ENCODE data around the gene RSPO1. TPM values are rescaled to one million over a fixed set of nuclear protein-coding genes. Genes with fewer than 3 reads are reported as not detected.

Gene RSPO1
- total and polyA plus RNA-seq, 2 of the 13 experiments (the other 11 are each of a cell fraction or from before 2014, with no cell fraction given): not detected

DNA sequence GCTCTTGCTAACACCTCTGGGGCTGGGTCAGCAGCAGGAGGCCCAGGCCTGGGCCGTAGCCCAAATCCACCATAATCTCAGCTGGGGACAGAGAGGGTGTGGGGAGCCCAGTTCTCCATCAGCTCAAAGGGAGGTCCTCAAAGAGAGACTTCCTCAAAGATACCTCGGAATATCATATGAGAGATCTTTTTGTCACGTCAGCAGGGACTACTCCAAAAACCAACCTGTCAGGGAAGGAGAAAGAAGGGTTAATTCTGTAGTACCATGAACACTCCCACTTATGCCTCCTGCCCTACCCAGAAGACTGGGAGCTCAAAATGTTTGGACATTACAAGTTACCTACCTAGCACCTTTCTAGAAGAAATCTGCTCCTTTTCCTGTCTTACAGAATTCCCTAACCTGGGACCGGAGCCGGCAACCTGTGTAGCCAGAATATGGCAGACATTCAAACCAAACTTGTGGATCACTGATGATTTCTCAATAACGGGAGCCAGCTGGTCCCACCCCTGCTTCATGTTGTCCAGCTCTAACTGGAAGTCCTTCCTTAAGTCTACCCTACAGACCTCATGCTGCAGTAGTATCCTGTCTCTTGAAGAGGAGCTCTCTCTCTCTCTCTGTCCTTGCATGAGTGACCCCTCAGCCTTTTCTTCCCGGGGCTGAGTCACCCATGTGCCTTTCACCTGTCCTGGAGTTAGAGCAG is 4.8 kb downstream of the RSPO1 start:
- TF ChIP-seq MAFK (conservative IDR thresholded peaks at IDR 0.05 in 1 of 2, IDR thresholded peaks at IDR 0.05 in 1 of 2; ENCODE audit: low read length in 2 of 2) (peak; percentile 43 to 65), MAFF (IDR thresholded peaks at IDR 0.05; ENCODE audit: low read depth, low read length) (peak; percentile 25; the same call in 1 of the 2 replicates), ZNF781 (CRISPR knock-in tag; IDR thresholded peaks at IDR 0.05; ENCODE audit: borderline replicate concordance, not compliant biosample characterization) (no peak), ZMYM3 (CRISPR knock-in tag; IDR thresholded peaks at IDR 0.05) (0 out of 2 replicates have a peak, but pooled peaks have one; percentile 20)
- no peaks in the 10 kb centered on the region for H4K20me1 ChIP-seq (ENCODE audit: insufficient read depth, low read length)
- in situ Hi-C loops (cut with HindIII; ENCODE audit: extremely low pct_ligation_motif_present, low pct_unique_long_range_greater_than_20kb) (no loop called here), intact Hi-C loops (cut with micrococcal nuclease; ENCODE audit: unreplicated experiment) (no loop called here)
- H3K9me3 ChIP-seq (ENCODE audit: low read length): no peaks in the 10 kb centered on the region
- WGBS (ENCODE audit: low lambda C conversion rate): 24% methylated on average over 7 of the region's 7 CpGs
- DNase-seq (ENCODE audit: low spot score) (no peak), FAIRE-seq (no peak), ATAC-seq (no peak)
- no peak overlapping the region for H3K4me2 ChIP-seq (ENCODE audit: low read depth, low read length)
- H3K79me2 ChIP-seq (ENCODE audit: insufficient read depth, low read length): no peaks in the 10 kb centered on the region
- ChIA-PET CTCF (ENCODE audit: low intra/inter-chr PET ratio, low total read pairs) (no interaction called here), POLR2A (no interaction called here)
- H3K4me3 ChIP-seq (replicated peaks in 1 of 3; ENCODE audit: insufficient read depth in 1 of 3, low read depth in 2 of 3, low read length in 3 of 3): no peak overlapping the region
- H2AFZ ChIP-seq (ENCODE audit: low read length): no peak overlapping the region
- H3K9ac ChIP-seq (ENCODE audit: insufficient read depth, low read depth, low read length): no peak overlapping the region
- no peaks in the 10 kb centered on the region for H3K36me3 ChIP-seq (replicated peaks in 1 of 2; ENCODE audit: control insufficient read depth in 1 of 2, insufficient read depth in 2 of 2, low read length in 2 of 2)
- H3K4me1 ChIP-seq (ENCODE audit: insufficient read depth, low read length): no peaks in the 10 kb centered on the region
- H3K27me3 ChIP-seq (ENCODE audit: control insufficient read depth in 1 of 2, insufficient read depth in 2 of 2, low read length in 2 of 2): peaks cover 26 to 95% of the 10 kb centered on the region in 2 experiments
- H3K27ac ChIP-seq (ENCODE audit: extremely low read length, insufficient read depth, low read length): no peak overlapping the region
- no TSS peak for BruUV-seq (replicated peaks)

DNA sequence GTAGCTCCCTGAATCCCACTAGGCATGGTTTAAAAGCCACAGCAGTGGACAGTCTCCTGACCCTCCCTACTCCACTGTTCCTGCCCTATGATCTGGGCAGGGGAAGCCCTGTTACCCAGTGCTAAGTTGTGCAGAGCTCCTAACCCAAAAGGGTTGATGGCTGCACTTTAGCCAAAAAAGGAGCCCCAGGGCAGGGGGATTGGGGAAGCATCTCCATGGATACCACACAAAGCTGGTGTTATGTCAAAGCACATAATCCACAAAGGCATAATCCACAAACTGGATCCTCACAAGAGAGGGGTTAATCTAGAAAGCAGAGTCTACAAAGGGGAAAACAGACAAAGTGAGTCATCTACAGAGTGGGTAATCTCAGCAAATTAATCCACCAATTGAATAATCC is 5.7 kb downstream of the RSPO1 start:
- POLR2A ChIA-PET: no interaction called here
- TF ChIP-seq ZNF143 (CRISPR knock-in tag; IDR thresholded peaks at IDR 0.05) (no peak), ZNF468 (CRISPR knock-in tag; IDR thresholded peaks at IDR 0.05) (no peak), XRCC5 (optimal IDR thresholded peaks at IDR 0.05; ENCODE audit: low read length) (no peak), HOXD1 (CRISPR knock-in tag; IDR thresholded peaks at IDR 0.05) (no peak), ZNF761 (CRISPR knock-in tag; conservative IDR thresholded peaks at IDR 0.05) (no peak), ZNF589 (CRISPR knock-in tag; conservative IDR thresholded peaks at IDR 0.05) (no peak), TCF12 (IDR thresholded peaks at IDR 0.05) (no peak), TCF12 (CRISPR knock-in tag; IDR thresholded peaks at IDR 0.05) (no peak), SNRNP70 (IDR thresholded peaks at IDR 0.05; ENCODE audit: low read depth, low read length) (no peak)
- TF ChIP-seq, protein P1, sequence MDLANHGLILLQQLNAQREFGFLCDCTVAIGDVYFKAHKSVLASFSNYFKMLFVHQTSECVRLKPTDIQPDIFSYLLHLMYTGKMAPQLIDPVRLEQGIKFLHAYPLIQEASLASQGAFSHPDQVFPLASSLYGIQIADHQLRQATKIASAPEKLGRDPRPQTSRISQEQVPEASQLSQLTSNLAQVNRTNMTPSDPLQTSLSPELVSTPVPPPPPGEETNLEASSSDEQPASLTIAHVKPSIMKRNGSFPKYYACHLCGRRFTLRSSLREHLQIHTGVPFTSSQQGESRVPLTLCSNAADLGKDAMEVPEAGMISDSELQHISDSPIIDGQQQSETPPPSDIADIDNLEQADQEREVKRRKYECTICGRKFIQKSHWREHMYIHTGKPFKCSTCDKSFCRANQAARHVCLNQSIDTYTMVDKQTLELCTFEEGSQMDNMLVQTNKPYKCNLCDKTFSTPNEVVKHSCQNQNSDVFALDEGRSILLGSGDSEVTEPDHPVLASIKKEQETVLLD (CRISPR knock-in tag; IDR thresholded peaks at IDR 0.05; ENCODE audit: low read depth): no peak
- TF ChIP-seq, protein P2, sequence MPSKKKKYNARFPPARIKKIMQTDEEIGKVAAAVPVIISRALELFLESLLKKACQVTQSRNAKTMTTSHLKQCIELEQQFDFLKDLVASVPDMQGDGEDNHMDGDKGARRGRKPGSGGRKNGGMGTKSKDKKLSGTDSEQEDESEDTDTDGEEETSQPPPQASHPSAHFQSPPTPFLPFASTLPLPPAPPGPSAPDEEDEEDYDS (CRISPR knock-in tag; IDR thresholded peaks at IDR 0.05): no peak
- TF ChIP-seq, protein P3, sequence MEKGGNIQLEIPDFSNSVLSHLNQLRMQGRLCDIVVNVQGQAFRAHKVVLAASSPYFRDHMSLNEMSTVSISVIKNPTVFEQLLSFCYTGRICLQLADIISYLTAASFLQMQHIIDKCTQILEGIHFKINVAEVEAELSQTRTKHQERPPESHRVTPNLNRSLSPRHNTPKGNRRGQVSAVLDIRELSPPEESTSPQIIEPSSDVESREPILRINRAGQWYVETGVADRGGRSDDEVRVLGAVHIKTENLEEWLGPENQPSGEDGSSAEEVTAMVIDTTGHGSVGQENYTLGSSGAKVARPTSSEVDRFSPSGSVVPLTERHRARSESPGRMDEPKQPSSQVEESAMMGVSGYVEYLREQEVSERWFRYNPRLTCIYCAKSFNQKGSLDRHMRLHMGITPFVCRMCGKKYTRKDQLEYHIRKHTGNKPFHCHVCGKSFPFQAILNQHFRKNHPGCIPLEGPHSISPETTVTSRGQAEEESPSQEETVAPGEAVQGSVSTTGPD (CRISPR knock-in tag; IDR thresholded peaks at IDR 0.05): no peak

More for the DNA sequence above, 5.7 kb downstream of the RSPO1 start:
- Histone ChIP-seq H3K27me3 (ENCODE audit: control insufficient read depth in 1 of 2, insufficient read depth in 2 of 2, low read length in 2 of 2) (peaks cover 19 to 92% of the 10 kb centered on the region in 2 experiments), H3K79me2 (ENCODE audit: insufficient read depth, low read length) (no peaks in the 10 kb centered on the region), H2AFZ (ENCODE audit: low read length) (no peak overlapping the region), H3K36me3 (replicated peaks in 1 of 2; ENCODE audit: control insufficient read depth in 1 of 2, insufficient read depth in 2 of 2, low read length in 2 of 2) (no peaks in the 10 kb centered on the region), H3K4me2 (ENCODE audit: low read depth, low read length) (no peak overlapping the region), H3K4me3 (replicated peaks in 1 of 3; ENCODE audit: insufficient read depth in 1 of 3, low read depth in 2 of 3, low read length in 3 of 3) (no peak overlapping the region), H4K20me1 (ENCODE audit: insufficient read depth, low read length) (no peaks in the 10 kb centered on the region), H3K4me1 (ENCODE audit: insufficient read depth, low read length) (no peaks in the 10 kb centered on the region), H3K9me3 (ENCODE audit: low read length) (no peaks in the 10 kb centered on the region), H3K9ac (ENCODE audit: insufficient read depth, low read depth, low read length) (no peak overlapping the region), H3K27ac (ENCODE audit: extremely low read length, insufficient read depth, low read length) (no peak overlapping the region)
- CTCF ChIA-PET (ENCODE audit: low intra/inter-chr PET ratio, low total read pairs): no interaction called here
- BruUV-seq (replicated peaks): no TSS peak
- no peak for ATAC-seq
- no peak for DNase-seq (ENCODE audit: low spot score)
- in situ Hi-C loops (cut with HindIII; ENCODE audit: extremely low pct_ligation_motif_present, low pct_unique_long_range_greater_than_20kb) (no loop called here), intact Hi-C loops (cut with micrococcal nuclease; ENCODE audit: unreplicated experiment) (no loop called here)
- FAIRE-seq: no peak
